ENCODE measurements around the gene ALAS2.
"Not testable (repeated sequence)": the region's sequence is repeated elsewhere in the genome, so short reads cannot be mapped to it uniquely, and the experiment has no call there.

Gene ALAS2, protein sequence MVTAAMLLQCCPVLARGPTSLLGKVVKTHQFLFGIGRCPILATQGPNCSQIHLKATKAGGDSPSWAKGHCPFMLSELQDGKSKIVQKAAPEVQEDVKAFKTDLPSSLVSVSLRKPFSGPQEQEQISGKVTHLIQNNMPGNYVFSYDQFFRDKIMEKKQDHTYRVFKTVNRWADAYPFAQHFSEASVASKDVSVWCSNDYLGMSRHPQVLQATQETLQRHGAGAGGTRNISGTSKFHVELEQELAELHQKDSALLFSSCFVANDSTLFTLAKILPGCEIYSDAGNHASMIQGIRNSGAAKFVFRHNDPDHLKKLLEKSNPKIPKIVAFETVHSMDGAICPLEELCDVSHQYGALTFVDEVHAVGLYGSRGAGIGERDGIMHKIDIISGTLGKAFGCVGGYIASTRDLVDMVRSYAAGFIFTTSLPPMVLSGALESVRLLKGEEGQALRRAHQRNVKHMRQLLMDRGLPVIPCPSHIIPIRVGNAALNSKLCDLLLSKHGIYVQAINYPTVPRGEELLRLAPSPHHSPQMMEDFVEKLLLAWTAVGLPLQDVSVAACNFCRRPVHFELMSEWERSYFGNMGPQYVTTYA

DNA sequence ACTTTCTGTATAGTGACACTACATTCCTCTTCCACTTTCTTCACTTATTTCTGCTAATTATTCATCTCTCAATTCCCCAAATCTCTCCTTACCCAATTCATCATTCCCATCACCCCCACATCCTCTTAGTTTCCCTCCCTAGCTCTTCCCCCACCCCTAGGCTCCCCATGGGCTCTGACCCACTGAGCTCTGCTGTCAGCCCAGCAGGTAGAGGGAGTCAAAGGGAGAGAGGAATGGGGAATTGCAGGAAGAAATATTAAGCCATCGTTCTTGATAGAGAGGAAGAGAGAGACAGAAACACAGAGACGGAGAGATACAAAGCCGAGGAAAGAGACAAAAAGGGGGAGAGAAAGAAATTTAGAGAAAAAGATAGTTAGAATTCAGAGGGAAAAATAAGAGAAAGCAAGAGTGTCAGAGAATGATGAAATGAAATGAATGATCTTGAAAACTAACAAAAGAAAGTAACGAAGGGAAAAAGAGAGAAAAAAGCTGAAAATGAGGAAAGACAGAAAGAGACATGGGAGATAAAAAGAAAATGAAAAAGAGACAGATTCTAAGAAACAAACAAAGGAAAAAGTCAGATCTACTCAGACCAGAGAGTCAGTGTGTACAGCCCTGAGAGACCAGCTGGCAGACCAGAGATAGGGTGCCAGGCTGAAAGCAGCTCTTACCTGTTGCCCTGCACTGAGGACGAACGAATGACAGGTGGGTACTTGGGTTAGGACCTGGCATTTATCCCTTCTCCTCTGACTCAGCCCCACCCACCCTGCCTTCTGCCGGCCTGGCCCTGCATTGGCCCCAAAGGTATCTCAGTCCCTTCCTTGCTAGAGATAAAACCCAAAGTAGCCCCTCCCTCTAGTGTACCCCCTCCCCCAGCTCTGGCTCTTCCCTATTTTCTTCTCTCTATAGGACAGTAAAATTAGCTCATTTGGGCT lies at the start of gene ALAS2:
Gene ALAS2 (minus strand): TSS at position 707 of the 935 bp plus-strand sequence. CDS start 4,977 bp downstream, outside the sequence.
- no peak for DNase-seq

DNA sequence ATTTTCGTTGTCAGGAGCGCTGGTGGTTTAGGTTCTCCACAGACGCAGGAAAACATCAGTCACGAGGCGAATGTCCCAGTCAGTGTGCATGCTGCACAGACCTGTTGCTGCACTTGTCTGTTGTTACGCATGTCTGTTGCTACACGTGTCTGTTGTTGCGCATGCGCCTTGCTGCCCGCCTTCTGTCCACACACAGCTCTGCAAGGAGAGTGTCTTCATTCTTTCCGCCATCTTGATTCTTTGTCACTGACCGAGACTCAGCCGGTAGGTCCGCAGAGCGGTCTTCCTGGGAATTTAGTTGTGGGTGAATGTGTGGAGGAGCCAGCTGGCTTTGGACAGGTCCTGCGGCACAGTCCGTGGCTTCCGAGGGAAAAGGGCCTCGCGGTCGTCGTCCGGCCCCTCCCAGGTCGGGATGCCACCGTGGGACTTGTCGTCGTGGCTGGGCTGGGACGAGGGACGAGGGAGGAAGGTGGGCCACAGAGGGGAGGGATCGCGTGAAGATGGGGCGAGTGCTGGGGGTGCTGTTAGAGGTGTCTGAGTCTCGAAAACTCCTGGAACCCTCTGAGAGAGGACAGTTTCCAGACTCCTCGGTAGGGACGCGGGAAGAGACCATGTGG lies 44.2 kb upstream of the ALAS2 start, which contains the start of gene PAGE2B:
Gene PAGE2B (plus strand): TSS at position 180 of the 617 bp plus-strand sequence. CDS start 1,012 bp downstream, outside the sequence.
- DNase-seq = no peak

DNA sequence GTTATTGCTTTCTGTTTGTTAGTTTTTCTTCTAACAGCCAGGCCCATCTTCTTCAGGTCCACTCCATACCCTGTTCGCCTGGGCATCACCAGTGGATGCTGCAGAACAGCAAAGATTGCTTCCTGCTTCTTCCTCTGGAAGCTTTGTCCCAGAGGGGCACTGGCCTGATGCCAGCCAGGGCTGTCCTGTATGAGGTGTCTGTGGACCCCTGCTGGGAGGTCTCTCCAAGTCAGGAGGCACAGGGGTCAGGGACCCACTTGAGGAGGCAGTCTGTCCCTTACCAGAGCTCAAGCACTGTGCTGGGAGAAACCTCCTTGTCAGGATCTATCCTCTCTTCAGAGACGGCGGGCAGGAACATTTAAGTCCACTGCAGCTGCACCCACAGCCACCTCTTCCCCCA lies 41.5 kb upstream of the ALAS2 start:
- DNase-seq = no peak

DNA sequence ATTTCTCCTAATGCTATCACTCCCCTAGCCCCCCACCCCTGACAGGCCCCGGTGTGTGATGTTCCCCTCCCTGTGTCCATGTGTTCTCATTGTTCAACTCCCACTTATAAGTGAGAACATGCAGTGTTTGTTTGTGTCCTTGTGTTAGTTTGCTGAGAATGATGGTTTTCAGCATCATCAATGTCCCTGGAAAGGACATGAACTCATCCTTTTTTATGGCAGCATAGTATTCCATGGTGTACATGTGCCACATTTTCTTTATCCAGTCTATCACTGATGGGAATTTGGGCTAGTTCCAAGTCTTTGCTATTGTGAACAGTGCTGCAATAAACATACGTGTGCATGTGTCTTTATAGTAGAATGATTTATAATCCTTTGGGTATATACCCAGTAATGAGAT lies 36.4 kb upstream of the ALAS2 start:
- not testable (repeated sequence) for DNase-seq

DNA sequence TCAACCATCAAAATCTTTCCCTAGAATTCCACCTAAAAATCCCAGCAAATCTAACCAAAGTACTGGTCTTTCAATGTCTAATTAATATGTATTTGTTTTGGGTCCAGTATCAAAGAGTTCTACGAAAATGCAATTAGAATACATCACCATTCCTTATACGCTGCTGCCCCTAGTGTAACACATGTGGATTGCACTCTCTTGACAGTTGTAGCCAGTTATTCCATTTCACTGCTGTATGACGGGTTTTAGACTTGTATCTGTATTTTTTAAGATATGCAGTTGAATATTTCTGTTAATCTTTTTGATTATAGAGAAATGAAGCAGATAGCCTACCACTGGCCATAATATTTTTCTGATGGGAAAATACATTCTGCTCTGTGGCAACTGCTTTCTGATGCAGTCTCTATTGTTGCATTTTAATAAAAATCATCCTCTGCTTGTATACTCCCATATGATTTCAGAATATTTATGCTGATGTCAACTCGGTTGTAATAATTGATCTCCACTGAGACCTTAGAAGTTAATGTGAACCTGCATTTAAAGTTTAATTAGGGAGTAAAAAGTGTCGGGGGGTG lies 27.0 kb upstream of the ALAS2 start:
- DNase-seq = no peak

DNA sequence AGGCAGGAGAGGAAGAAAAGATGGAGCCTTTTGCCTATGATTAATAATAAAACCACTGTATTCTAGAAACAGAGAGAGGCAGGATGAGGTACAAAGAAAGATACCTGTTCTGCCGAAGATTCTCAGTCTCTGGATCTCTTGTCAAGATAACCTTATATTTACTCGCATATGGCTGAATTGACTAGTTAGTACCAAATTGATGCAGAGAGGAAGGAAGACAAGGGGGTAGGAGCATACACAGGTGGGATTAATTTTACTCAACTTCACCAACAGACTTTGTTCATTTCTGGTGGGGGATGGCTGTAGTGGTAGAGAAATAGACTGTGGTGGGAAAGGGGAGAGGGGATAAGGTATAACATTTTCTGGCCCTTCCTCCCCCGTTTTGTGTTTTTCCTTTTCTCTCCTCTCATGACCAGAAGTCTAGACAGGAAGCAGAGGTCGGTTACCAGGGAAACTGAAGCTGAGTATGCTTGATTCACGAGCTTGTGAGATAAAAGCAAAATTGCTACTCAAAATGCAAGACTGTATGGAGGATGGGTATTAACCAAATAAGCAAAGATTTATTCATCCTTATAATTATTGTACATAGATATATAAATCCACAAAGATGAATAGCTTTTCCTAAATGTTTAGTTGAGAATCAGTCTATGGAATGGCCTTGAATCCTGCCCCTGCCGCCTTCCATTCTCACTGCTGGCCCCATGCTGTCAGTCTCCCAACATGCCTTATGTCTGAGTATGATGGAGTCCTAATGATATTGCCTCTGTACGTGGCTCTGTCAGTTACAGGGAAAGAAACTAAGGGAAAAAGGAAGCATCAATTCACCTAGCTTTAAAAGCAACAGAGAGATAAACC lies 26.3 kb upstream of the ALAS2 start:
- no peak for DNase-seq

DNA sequence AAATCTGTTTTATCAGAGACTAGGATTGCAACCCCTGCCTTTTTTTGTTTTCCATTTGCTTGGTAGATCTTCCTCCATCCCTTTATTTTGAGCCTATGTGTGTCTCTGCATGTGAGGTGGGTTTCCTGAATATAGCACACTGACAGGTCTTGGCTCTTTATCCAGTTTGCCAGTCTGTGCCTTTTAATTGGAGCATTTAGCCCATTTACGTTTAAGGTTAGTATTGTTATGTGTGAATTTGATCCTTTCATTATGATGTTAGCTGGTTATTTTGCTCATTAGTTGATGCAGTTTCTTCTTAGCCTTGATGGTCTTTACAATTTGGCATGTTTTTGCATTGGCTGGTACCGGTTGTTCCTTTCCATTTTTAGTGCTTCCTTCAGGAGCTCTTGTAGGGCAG lies 19.8 kb upstream of the ALAS2 start:
- not testable (repeated sequence) for DNase-seq

DNA sequence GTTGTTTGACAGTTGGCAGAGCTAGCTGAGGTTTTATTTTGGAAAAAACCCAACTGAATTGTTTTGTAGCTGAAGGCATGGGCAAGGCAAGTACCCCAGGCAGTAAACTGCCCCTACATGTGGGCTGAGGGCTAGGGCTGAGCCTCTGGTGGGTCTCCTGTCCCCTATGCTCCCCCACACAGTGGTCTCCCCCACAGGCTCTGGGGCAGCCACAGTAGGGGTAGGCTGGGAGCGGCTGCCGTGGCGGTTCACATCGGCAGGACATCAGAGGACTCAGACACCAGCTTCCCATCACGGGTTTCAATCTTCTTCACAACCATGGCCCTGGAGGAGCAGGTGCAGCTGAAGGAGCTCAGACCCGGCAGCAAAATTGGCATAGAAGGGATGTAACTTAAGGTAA lies 10.7 kb upstream of the ALAS2 start:
- DNase-seq = no peak

DNA sequence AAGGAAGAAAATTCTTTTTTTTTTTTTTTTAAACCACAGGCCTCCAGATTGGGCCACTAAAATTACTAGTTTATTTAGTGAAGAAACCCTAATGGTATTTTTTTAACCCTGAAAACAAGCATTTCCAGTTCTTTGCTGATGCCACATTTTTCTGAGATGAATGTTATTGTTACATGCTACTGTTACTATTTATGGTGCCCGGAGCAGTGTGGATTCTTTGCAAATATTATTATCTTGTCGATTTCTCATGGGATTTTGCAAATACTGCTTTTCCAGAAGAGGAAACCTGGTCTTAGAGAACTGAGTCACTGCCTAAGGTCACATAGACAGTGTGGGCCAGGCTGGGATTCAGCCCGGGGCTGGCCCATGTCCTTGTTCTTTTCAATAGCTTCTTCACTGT lies 8.7 kb upstream of the ALAS2 start:
- DNase-seq = no peak

DNA sequence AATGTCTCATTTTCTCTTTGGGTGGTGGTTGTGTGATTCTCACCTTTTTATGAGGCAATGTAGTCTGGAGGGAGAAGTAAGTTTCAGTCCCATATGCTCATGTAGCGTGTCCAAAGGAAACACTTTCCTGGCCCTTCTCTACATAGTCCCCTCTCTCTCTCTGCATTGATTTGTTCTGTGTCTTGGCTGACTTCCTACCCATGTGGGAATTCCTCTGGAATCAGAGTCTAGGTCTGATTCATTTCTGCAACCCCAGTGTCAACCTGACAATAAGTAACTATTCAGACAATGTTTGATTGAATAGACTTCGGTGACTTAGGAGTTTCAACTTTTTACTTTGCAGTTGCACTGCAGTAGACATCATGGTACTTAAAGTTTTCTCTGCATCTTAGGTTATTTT lies 2.7 kb upstream of the ALAS2 start:
- no peak for DNase-seq

DNA sequence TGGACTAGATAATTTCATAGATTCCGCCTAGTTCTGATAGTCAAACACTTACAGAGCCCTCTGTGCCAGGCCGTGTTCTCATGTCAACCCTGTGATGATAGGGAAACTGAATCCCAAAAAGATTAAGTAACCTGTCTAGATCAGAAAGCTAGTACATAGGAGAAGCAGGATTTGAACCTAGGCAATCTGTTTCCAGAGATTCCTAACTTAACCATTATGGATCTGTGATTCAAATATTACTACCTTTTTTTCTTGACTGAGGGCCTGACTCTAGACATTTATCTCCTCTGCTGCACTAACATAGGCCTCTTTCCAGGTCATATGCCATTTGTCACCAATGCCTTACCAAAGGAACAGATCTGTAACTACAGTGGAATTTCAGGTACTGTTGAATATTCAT lies 1.5 kb downstream of the ALAS2 start:
- DNase-seq = no peak

DNA sequence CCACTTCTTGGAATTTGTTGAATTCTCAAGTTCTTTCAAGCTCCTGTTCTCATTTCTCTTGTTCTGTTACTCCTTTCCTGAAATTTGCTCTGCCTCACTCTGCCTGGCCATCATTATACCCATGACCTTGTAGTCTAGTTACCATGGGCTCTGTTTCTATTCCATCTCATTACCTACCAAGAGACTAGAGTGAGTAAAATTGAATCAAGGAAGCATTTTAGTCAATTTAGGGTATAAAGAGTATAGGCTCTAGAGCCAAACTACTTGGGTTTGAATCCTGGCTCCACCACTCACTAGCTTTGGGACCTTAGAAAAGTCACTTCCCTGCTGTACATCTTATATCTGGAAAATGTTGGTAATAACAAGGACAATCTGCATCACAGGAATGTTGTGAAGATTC lies 2.2 kb downstream of the ALAS2 start:
- no peak for DNase-seq

DNA sequence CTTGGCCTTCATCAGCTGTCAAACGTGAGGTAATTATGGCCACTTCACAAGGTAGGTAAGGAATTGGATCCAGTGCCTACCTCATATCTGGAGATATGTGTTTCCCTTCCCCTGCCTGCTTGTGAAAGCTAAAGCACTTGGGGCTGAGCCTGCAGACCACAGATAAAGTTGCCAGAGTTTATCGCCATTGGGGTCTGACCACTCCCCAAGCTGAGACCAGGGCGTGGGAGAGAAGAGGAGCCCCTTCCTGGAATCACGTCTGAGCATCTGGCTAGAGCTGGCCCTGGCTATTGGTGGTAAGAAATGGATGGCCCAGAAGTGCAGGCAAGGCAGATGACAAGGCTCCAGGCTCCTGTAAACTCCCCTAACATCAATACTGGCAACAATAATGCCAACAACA lies 2.7 kb downstream of the ALAS2 start:
- DNase-seq = no peak

DNA sequence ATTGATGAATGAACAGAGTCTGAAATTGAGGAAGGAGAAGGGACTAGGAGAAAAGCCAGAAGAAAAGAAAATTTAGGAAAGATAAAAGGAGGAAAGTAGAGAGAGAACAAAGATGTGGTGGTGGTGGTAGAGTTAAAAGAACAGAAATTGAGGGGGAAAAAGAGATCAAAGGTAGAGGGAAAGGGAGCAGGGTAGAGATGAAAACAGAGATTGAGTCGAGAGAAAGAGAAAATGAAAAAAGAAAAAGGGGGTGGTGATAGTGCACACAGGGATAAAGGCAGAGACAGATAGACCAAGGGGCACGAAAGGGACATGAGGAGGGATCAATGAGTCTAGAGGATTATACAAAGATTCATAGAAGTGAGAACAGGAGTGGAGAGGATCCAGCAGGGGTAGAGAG lies 3.9 kb downstream of the ALAS2 start:
- DNase-seq = no peak

DNA sequence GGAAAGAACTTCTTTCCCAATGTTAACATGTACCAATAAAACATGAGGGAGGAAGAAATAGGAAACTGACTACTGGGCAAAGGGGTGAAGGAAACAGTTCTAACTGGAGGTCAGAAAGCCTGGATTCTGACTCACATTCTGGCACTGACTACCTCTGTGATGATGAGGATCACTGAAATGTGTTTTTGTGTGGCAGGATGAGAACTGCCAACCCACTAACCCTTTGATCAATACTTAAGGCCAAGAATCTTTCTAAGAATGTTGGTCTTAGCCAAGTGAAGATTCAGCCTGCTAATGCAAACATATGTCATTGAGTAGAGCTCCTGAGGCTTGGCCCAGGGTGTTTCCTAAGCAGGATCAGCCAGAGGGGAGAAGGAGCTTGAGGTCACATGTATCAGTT lies 4.6 kb downstream of the ALAS2 start:
- DNase-seq = no peak

DNA sequence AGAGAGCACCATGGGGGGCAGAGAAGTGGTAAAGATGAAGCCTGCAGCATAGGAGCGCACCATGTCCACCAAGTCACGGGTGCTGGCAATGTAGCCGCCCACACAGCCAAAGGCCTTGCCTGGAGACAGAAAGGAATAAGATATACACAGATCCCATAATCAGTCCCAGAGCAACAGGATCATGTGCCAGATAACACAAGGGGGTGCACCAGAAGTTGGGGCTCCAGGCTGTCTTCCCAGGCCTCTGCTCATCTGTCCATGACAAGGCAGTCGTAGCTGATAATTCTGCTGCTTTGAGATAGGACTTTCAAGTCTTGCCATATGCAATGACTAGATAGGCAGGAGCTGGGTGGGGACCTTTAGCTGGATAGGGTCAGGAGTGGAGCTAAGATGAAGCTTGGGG lies 15.9 kb downstream of the ALAS2 start:
- DNase-seq = no peak

DNA sequence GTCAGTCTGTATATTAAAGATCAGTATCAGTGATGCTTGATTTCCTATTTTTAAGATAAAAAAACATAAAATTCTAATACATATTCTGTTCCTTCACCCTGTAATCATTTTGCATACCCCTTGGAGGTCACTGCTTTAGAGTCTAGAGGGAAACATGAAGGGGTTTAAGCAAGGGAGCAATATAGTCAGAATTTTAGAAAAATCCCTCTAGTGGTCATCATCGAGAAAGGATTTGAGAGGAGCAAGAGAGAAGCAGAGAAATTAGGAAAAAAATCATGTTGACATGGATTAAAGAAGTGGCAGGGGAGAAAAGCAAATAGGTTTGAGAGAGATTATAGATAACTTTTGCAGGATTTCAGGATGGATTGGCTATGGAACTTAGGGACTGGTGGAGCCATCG lies 19.5 kb downstream of the ALAS2 start:
- no peak for DNase-seq

DNA sequence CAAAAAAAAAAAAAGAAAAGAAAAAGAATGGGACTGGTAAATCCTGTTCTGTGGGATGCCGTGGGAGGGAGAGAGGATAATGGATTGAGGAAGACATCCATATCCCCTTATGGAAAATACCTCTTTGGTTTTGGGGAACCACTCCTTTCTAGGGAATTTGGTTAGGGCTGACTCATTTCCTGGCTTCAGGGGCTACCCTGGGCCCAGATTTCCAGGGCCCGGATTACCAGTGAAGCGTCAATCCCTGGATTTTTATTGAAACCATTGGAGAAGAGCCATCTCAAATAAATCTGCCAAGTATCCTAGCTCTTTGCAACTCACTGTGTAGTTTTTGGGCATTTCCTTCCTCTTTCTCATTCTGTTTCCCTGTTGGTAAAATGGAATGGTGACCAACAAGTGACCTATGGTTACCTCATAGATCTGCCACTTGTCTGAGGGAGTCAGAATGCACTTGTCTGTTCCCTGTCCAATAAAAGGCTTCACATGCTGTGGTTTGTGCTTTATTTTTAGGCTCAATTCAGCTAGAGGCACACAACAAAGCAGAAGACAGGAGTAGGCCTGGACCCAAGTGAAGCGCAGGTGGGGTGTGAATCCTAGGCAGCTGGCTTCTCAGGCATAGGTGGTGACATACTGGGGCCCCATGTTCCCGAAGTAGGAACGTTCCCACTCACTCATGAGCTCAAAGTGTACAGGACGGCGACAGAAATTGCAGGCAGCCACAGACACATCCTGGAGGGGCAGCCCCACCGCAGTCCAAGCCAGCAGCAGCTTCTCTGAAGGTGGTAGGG lies 22.0 kb downstream of the ALAS2 start:
- no peak for DNase-seq

DNA sequence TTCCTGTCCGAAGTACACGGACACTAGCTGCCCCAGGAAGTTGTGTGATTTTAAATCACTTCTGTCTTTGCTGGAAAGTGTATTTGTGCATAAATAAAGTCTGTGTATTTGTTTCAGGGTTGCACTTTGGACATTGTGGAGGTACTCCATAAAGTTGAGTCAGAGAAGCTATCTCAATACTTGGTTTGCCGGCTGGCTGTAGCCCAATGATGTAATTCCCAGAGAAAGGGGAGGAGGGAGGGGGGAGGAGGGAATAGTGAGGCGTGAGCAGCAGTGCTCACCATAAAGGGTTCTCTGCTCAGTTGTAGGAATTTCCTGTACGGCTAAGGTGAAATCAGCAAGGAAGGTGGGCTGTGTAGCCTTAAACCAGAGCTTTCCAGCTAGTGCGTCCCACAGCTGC lies 23.1 kb downstream of the ALAS2 start:
- DNase-seq = no peak

DNA sequence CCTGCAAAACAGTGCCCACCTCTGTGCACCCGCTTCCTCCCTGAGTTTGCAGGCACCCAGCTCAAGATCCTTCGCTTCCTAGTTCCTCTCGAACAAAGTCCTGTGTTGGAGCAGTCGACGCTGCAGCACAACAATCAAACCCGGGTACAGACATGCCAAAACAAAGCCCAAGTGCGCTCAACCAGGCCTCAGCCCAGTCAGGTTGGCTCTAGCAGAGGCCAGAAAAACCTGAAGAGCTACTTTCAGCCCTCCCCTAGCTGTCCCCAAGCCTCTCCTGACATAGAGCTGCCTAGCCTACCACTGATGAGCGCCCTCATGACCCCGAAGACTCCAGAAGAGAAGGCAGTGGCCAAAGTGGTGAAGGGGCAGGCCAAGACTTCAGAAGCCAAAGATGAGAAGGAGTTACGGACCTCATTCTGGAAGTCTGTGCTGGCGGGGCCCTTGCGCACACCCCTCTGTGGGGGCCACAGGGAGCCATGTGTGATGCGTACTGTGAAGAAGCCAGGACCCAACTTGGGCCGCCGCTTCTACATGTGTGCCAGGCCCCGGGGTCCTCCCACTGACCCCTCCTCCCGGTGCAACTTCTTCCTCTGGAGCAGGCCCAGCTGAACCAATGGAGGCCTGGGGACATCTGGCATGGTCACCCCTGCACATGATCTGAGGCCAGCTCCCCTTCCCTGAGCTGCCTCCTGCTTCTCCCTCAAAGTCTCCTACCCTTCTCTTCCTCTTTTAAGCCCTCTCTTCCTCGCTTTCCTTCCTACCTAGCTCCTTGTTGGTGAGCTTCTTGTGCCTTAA lies 23.8 kb downstream of the ALAS2 start:
- no peak for DNase-seq

All from activated CD4-positive, alpha-beta T cell treated with anti-CD3 and anti-CD28 coated beads for 1 hour (primary cell).